ENCODE data around the gene PDE4B.

PDE4B gene

GRCh38 chr1:66311628-66312027 is 518.9 kb downstream of the PDE4B start:
- TF ChIP-seq CTCF (IDR thresholded peaks at IDR 0.05): no peak

- TF ChIP-seq CTCF (IDR thresholded peaks at IDR 0.05): no peak
Measured at GRCh38 chr1:66312271-66312990, 519.7 kb downstream of the PDE4B start.

GRCh38 chr1:66313429-66313828 is 520.7 kb downstream of the PDE4B start:
- TF ChIP-seq CTCF (IDR thresholded peaks at IDR 0.05): no peak

- TF ChIP-seq CTCF (IDR thresholded peaks at IDR 0.05): no peak
Measured at GRCh38 chr1:66315671-66316070, 523.0 kb downstream of the PDE4B start.

- TF ChIP-seq CTCF (IDR thresholded peaks at IDR 0.05): no peak
Measured at GRCh38 chr1:66316464-66317247, 524.0 kb downstream of the PDE4B start.

GRCh38 chr1:66317248-66317515 is 524.5 kb downstream of the PDE4B start:
- TF ChIP-seq CTCF (IDR thresholded peaks at IDR 0.05): no peak

- TF ChIP-seq CTCF (IDR thresholded peaks at IDR 0.05): no peak
Measured at GRCh38 chr1:66320231-66320630, 527.5 kb downstream of the PDE4B start.

Data from LNCAP (cell line).